Cardiac fibroblast (primary cell): ENCODE measurements around the gene PHACTR1.

Experiments used
- DNase-seq, 2 donors: peaks; one replicate each; pipeline versions ENCODE4 v3.0.0 to v3.0.0-alpha.2; 2010; ENCODE audit warnings: low read depth in 2 of 2
- H3K4me3 ChIP-seq, 2 donors: replicated peaks in 1 of 2; 1 replicate in 1 of 2; 2 replicates in 1 of 2; pipeline ENCODE4 v1.5.1; 2011; ENCODE audit warnings: low read depth in 2 of 2, low read length in 2 of 2, mild to moderate bottlenecking in 2 of 2, moderate library complexity in 1 of 2
- TF ChIP-seq, protein P1 (sequence below): IDR thresholded peaks from one replicate; pipeline ENCODE4 v1.5.1; 2011; ENCODE audit warnings: low read depth, mild to moderate bottlenecking, low read length, inconsistent platforms

PHACTR1 gene

GRCh38 chr6:13287104-13287503, 570.5 kb downstream of the PHACTR1 start:
- H3K4me3 ChIP-seq = no peak overlapping the region
- TF ChIP-seq, protein P1, sequence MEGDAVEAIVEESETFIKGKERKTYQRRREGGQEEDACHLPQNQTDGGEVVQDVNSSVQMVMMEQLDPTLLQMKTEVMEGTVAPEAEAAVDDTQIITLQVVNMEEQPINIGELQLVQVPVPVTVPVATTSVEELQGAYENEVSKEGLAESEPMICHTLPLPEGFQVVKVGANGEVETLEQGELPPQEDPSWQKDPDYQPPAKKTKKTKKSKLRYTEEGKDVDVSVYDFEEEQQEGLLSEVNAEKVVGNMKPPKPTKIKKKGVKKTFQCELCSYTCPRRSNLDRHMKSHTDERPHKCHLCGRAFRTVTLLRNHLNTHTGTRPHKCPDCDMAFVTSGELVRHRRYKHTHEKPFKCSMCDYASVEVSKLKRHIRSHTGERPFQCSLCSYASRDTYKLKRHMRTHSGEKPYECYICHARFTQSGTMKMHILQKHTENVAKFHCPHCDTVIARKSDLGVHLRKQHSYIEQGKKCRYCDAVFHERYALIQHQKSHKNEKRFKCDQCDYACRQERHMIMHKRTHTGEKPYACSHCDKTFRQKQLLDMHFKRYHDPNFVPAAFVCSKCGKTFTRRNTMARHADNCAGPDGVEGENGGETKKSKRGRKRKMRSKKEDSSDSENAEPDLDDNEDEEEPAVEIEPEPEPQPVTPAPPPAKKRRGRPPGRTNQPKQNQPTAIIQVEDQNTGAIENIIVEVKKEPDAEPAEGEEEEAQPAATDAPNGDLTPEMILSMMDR = no peak
- no peak for DNase-seq

DNA sequence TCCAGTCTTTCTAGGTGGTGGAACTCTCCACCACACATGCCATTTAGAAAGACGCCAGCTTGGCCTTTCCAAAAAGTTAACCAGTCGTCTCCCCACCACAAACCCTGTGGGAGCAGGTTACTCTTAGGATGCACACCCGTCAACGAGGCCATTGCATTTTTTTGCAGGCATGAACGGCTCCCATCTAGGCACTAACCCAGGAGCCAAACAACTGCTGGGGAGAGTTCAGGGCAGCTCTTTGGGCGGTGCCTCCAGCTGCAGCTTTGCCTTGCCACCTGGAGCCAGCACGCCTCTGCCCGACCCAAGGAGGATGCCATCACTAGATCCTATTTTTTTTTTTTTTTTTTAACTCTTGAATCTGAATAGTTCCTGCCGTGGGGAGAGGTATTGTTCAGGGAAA, 571.9 kb downstream of the PHACTR1 start:
- TF ChIP-seq, protein P1 = no peak
- H3K4me3 ChIP-seq = no peak overlapping the region
- no peak for DNase-seq

DNA sequence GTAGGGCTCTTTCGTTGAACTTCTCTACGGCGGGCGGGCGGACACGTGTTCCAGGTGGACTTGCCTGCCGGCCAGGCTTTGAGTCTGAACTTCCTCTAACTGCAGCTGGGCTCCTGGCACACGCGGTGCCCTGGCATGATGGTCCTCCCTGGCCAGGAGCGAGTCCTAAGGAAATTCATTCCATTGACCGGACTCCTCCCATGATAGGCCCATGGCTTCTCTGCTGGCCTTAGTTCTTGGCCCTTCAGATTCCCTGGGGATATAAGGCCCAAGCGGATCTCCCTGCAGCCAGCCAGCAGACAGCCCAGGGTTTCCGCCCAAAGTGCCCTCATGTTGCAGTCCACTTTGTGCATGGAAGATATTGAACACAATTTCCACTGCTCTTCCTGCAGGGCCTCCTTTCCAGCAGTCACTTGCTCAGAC, 572.4 kb downstream of the PHACTR1 start:
- no peak for DNase-seq
- TF ChIP-seq, protein P1 = no peak
- H3K4me3 ChIP-seq = no peak overlapping the region

GRCh38 chr6:13289789-13290318, 573.3 kb downstream of the PHACTR1 start:
- no peak overlapping the region for H3K4me3 ChIP-seq
- TF ChIP-seq, protein P1 = no peak
- no peak for DNase-seq

GRCh38 chr6:13290335-13290734, 573.8 kb downstream of the PHACTR1 start:
- TF ChIP-seq, protein P1 = no peak
- no peak for DNase-seq
- no peak overlapping the region for H3K4me3 ChIP-seq

- TF ChIP-seq, protein P1 = no peak
- no peak overlapping the region for H3K4me3 ChIP-seq
- DNase-seq = no peak
These were observed 576.2 kb downstream of the PHACTR1 start for GRCh38 chr6:13292774-13293173.

- no peak for DNase-seq
- no peak overlapping the region for H3K4me3 ChIP-seq
- TF ChIP-seq, protein P1 = no peak
These were observed 578.0 kb downstream of the PHACTR1 start for GRCh38 chr6:13294499-13295069.
